HG03108 (cell line): Measurements from ENCODE around the gene F2RL3.
A peak's percentile ranks its signal among the peaks of the same experiment; 100 is the strongest.

Experiments used
- ATAC-seq: cut with Tn5 transposase; IDR thresholded peaks from one replicate; pipeline ENCODE4 v1.9.1; 2021; ENCODE audit warnings: moderate library complexity; ENCODE audit not compliant: unreplicated experiment

The F2RL3 gene

GRCh38 chr19:16888629-16889365 is at the start of gene F2RL3:
TSS of gene F2RL3 (plus strand) at chr19:16888999. CDS start at chr19:16889190, 191 bp downstream.
- peak; percentile 44 for ATAC-seq

- no peak for ATAC-seq
These were observed 47.3 kb upstream of the F2RL3 start for GRCh38 chr19:16841391-16841926.

GRCh38 chr19:16846901-16847300 is 41.9 kb upstream of the F2RL3 start:
- no peak for ATAC-seq

GRCh38 chr19:16847430-16847829 is 41.4 kb upstream of the F2RL3 start:
- no peak for ATAC-seq

- no peak for ATAC-seq
These were observed 39.6 kb upstream of the F2RL3 start for GRCh38 chr19:16849168-16849567.

GRCh38 chr19:16850133-16850532 is 38.7 kb upstream of the F2RL3 start:
- ATAC-seq: no peak

GRCh38 chr19:16851031-16851712 is 37.6 kb upstream of the F2RL3 start:
- no peak for ATAC-seq

GRCh38 chr19:16853066-16853465 is 35.7 kb upstream of the F2RL3 start:
- no peak for ATAC-seq

GRCh38 chr19:16856091-16856490 is 32.7 kb upstream of the F2RL3 start:
- no peak for ATAC-seq

- ATAC-seq: no peak
These were observed 29.2 kb upstream of the F2RL3 start for GRCh38 chr19:16859626-16860025.

- no peak for ATAC-seq
These were observed 28.7 kb upstream of the F2RL3 start for GRCh38 chr19:16860118-16860517.

GRCh38 chr19:16861011-16861410 is 27.8 kb upstream of the F2RL3 start:
- no peak for ATAC-seq

GRCh38 chr19:16861834-16862233 is 27.0 kb upstream of the F2RL3 start:
- no peak for ATAC-seq

- ATAC-seq: no peak
These were observed 25.9 kb upstream of the F2RL3 start for GRCh38 chr19:16862826-16863415.

GRCh38 chr19:16867211-16867610 is 21.6 kb upstream of the F2RL3 start:
- ATAC-seq: no peak

GRCh38 chr19:16868423-16869130 is 20.2 kb upstream of the F2RL3 start:
- no peak for ATAC-seq

- no peak for ATAC-seq
These were observed 19.3 kb upstream of the F2RL3 start for GRCh38 chr19:16869331-16869972.

GRCh38 chr19:16871871-16872270 is 16.9 kb upstream of the F2RL3 start:
- no peak for ATAC-seq

- ATAC-seq: no peak
These were observed 16.1 kb upstream of the F2RL3 start for GRCh38 chr19:16872728-16873127.

GRCh38 chr19:16873594-16873993 is 15.2 kb upstream of the F2RL3 start:
- no peak for ATAC-seq
